ENCODE data around the gene KCNAB2. TPM values are rescaled to one million over a fixed set of nuclear protein-coding genes. Genes with fewer than 3 reads are reported as not detected.

KCNAB2 gene
- total RNA-seq, 4 donors from 2014 or later: 9.9 to 42.2 (median 17.0) TPM

DNA sequence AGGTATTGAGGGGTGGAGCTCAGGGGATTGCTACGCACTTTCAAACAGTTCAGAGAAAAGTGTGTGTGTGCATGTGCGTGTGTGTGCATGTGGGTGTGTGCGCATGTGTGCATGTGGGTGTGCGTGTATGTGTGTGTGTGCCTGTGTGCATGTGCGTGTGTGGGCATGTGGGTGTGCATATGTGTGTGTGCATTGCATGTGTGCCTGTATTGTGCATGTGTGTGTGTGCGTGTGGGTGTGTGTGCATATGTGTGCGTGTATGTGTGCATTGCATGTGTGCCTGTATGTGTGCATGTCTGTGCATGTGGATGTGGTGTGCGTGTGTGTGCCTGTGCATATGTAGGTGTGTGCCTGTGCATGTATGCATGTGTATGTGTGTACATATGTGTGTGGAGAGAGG, 12.6 kb upstream of the KCNAB2 start:
- DNase-seq (ENCODE audit: low spot score) (no peak), ATAC-seq (ENCODE audit: low FRiP score) (no peak)
- TF ChIP-seq CTCF (IDR thresholded peaks at IDR 0.05): no peak

GRCh38 chr1:6033986-6034749, 11.5 kb upstream of the KCNAB2 start:
- no peak for DNase-seq (ENCODE audit: low spot score)
- peak; percentile 25 for ATAC-seq (ENCODE audit: low FRiP score)
- peak in 1 of 3 donors; percentile 4 for TF ChIP-seq CTCF (IDR thresholded peaks at IDR 0.05)

GRCh38 chr1:6034750-6035096, 11.0 kb upstream of the KCNAB2 start:
- peak in 1 of 3 donors; percentile 3 for TF ChIP-seq CTCF (IDR thresholded peaks at IDR 0.05)
- no peak for ATAC-seq (ENCODE audit: low FRiP score)
- no peak for DNase-seq (ENCODE audit: low spot score)

GRCh38 chr1:6035303-6035702, 10.4 kb upstream of the KCNAB2 start:
- no peak for TF ChIP-seq CTCF (IDR thresholded peaks at IDR 0.05)
- ATAC-seq (ENCODE audit: low FRiP score): no peak
- DNase-seq (ENCODE audit: low spot score): no peak

GRCh38 chr1:6035719-6036118, 10.0 kb upstream of the KCNAB2 start:
- no peak for TF ChIP-seq CTCF (IDR thresholded peaks at IDR 0.05)
- ATAC-seq (ENCODE audit: low FRiP score): no peak

DNA sequence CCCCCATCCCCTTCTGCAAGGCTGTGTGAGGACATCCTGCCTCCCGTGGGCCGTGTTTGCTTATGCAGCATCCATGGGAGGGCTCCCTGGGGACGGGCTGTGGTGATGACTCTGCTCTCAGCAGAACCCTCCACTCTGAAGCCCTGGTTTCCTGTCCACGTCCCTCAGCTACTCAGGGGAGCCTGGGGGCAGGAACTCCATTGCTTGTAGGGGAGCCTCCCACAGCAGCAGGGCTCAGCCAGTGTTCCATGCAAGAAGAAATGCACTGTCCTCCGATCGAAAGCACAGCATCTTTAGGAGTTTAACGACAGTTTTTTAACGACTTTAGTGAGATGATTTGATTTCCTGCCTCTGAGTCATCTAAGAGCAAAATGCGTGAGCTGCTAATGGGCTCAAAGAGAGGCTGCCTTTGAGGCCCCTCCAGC, 8.3 kb upstream of the KCNAB2 start:
- TF ChIP-seq CTCF (IDR thresholded peaks at IDR 0.05): no peak
- ATAC-seq (ENCODE audit: low FRiP score) (no peak), DNase-seq (ENCODE audit: low spot score) (no peak)

More at GRCh38 chr1:6035719-6036118, 10.0 kb upstream of the KCNAB2 start:
- DNase-seq (ENCODE audit: low spot score): no peak

GRCh38 chr1:6038603-6039002, 7.1 kb upstream of the KCNAB2 start:
- no peak for TF ChIP-seq CTCF (IDR thresholded peaks at IDR 0.05)

More at GRCh38 chr1:6038603-6039002, 7.1 kb upstream of the KCNAB2 start:
- no peak for ATAC-seq (ENCODE audit: low FRiP score)
- DNase-seq (ENCODE audit: low spot score): no peak

Data from omental fat pad (tissue), 4 donors.